Measurements from ENCODE around the gene PDXP. TPM values are rescaled to one million over a fixed set of nuclear protein-coding genes. Genes with fewer than 3 reads are reported as not detected.

PDXP gene
- total and polyA plus RNA-seq, 4 donors: 23.4 to 42.2 (median 28.5) TPM

DNA sequence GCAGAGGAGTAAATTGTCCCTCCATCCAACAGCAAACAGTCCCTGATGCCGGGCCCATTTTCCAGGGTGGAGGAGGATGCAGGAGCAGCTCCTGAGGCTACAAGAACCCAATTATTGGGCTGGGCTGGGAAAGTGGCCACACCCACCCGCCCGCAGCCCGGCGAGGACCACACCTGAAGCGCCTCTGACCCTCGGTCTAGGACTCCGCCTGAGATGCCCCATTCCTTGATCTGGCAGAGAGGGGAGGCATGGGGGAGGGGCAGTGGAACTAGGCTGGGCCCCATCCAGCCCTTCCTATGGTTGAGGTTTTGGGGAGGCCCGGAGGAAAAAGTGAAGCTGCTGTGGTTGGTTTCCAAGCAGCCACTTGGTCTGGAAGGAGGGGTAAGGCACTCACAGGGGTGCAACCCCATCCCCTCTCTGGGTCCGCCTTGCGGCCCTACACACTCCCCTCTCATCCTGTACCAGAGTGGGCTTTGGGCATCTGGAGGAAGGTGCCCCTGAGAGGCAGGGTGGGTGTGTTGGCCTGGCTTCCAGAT is 14.5 kb downstream of the PDXP start:
- Histone ChIP-seq H3K4me3 (ENCODE audit: low read depth in 1 of 3, low read length in 3 of 3) (no peak overlapping the region), H3K27me3 (ENCODE audit: control insufficient read depth in 4 of 4, insufficient read depth in 4 of 4, low read length in 3 of 4) (no peaks in the 10 kb centered on the region), H3K9me3 (ENCODE audit: control insufficient read depth in 4 of 4, low read length in 3 of 4) (no peaks in the 10 kb centered on the region), H3K27ac (ENCODE audit: low read depth in 1 of 2, low read length in 2 of 2) (no peak overlapping the region), H3K9ac (ENCODE audit: low read depth in 1 of 2, low read length in 2 of 2) (no peak overlapping the region), H3K36me3 (ENCODE audit: control insufficient read depth in 4 of 4, insufficient read depth in 3 of 4, low read depth in 1 of 4, low read length in 3 of 4) (no peaks in the 10 kb centered on the region), H3K4me1 (ENCODE audit: control insufficient read depth in 4 of 4, insufficient read depth in 4 of 4, low read length in 3 of 4) (peaks cover 10 to 29% (median 23%) of the 10 kb centered on the region in 4 donors)
- TF ChIP-seq YY1 (IDR thresholded peaks at IDR 0.05) (no peak), EGR1 (IDR thresholded peaks at IDR 0.05; ENCODE audit: low read depth in 2 of 2) (no peak), FOXA1 (IDR thresholded peaks at IDR 0.05) (no peak), NR2F2 (IDR thresholded peaks at IDR 0.05) (no peak), FOXA2 (IDR thresholded peaks at IDR 0.05) (no peak), TAF1 (conservative IDR thresholded peaks at IDR 0.05) (no peak), GABPA (IDR thresholded peaks at IDR 0.05 in 1 of 2, conservative IDR thresholded peaks at IDR 0.05 in 1 of 2) (no peak), HNF4A (conservative IDR thresholded peaks at IDR 0.05) (no peak), SP1 (IDR thresholded peaks at IDR 0.05) (no peak), RAD21 (IDR thresholded peaks at IDR 0.05) (no peak), JUND (IDR thresholded peaks at IDR 0.05) (no peak), RXRA (IDR thresholded peaks at IDR 0.05) (no peak), HNF4G (IDR thresholded peaks at IDR 0.05) (no peak)
- TF ChIP-seq, protein P1, sequence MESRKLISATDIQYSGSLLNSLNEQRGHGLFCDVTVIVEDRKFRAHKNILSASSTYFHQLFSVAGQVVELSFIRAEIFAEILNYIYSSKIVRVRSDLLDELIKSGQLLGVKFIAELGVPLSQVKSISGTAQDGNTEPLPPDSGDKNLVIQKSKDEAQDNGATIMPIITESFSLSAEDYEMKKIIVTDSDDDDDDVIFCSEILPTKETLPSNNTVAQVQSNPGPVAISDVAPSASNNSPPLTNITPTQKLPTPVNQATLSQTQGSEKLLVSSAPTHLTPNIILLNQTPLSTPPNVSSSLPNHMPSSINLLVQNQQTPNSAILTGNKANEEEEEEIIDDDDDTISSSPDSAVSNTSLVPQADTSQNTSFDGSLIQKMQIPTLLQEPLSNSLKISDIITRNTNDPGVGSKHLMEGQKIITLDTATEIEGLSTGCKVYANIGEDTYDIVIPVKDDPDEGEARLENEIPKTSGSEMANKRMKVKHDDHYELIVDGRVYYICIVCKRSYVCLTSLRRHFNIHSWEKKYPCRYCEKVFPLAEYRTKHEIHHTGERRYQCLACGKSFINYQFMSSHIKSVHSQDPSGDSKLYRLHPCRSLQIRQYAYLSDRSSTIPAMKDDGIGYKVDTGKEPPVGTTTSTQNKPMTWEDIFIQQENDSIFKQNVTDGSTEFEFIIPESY (IDR thresholded peaks at IDR 0.05): no peak
- TF ChIP-seq, protein P2, sequence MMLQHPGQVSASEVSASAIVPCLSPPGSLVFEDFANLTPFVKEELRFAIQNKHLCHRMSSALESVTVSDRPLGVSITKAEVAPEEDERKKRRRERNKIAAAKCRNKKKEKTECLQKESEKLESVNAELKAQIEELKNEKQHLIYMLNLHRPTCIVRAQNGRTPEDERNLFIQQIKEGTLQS (IDR thresholded peaks at IDR 0.05): no peak
- TF ChIP-seq, protein P3, sequence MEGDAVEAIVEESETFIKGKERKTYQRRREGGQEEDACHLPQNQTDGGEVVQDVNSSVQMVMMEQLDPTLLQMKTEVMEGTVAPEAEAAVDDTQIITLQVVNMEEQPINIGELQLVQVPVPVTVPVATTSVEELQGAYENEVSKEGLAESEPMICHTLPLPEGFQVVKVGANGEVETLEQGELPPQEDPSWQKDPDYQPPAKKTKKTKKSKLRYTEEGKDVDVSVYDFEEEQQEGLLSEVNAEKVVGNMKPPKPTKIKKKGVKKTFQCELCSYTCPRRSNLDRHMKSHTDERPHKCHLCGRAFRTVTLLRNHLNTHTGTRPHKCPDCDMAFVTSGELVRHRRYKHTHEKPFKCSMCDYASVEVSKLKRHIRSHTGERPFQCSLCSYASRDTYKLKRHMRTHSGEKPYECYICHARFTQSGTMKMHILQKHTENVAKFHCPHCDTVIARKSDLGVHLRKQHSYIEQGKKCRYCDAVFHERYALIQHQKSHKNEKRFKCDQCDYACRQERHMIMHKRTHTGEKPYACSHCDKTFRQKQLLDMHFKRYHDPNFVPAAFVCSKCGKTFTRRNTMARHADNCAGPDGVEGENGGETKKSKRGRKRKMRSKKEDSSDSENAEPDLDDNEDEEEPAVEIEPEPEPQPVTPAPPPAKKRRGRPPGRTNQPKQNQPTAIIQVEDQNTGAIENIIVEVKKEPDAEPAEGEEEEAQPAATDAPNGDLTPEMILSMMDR (IDR thresholded peaks at IDR 0.05; ENCODE audit: low read depth, low read length, missing input control): no peak
- TF ChIP-seq, protein P4, sequence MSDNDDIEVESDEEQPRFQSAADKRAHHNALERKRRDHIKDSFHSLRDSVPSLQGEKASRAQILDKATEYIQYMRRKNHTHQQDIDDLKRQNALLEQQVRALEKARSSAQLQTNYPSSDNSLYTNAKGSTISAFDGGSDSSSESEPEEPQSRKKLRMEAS (IDR thresholded peaks at IDR 0.05): no peak
- TF ChIP-seq, protein P5, sequence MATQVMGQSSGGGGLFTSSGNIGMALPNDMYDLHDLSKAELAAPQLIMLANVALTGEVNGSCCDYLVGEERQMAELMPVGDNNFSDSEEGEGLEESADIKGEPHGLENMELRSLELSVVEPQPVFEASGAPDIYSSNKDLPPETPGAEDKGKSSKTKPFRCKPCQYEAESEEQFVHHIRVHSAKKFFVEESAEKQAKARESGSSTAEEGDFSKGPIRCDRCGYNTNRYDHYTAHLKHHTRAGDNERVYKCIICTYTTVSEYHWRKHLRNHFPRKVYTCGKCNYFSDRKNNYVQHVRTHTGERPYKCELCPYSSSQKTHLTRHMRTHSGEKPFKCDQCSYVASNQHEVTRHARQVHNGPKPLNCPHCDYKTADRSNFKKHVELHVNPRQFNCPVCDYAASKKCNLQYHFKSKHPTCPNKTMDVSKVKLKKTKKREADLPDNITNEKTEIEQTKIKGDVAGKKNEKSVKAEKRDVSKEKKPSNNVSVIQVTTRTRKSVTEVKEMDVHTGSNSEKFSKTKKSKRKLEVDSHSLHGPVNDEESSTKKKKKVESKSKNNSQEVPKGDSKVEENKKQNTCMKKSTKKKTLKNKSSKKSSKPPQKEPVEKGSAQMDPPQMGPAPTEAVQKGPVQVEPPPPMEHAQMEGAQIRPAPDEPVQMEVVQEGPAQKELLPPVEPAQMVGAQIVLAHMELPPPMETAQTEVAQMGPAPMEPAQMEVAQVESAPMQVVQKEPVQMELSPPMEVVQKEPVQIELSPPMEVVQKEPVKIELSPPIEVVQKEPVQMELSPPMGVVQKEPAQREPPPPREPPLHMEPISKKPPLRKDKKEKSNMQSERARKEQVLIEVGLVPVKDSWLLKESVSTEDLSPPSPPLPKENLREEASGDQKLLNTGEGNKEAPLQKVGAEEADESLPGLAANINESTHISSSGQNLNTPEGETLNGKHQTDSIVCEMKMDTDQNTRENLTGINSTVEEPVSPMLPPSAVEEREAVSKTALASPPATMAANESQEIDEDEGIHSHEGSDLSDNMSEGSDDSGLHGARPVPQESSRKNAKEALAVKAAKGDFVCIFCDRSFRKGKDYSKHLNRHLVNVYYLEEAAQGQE (IDR thresholded peaks at IDR 0.05): no peak
- no peak for DNase-seq (ENCODE audit: low spot score)
- WGBS: 81% methylated on average over 11 of the region's 11 CpGs

Measured in liver (tissue), 9 donors.